Mesodermal cell (in vitro differentiated cells): ENCODE measurements around the gene EP400.

Experiments used
- H3K27ac ChIP-seq: 2 replicates; pipeline ENCODE4 v1.7.0; 2013; ENCODE audit warnings: mild to moderate bottlenecking, low read depth, low read length, moderate library complexity; ENCODE audit not compliant: severe bottlenecking
- H3K36me3 ChIP-seq: 2 replicates; pipeline ENCODE4 v1.7.1; 2013; ENCODE audit warnings: mild to moderate bottlenecking, low read length, moderate library complexity; ENCODE audit not compliant: control insufficient read depth, insufficient read depth
- H3K4me1 ChIP-seq: one replicate; pipeline ENCODE4 v1.7.1; 2013; ENCODE audit warnings: mild to moderate bottlenecking, low read length; ENCODE audit not compliant: insufficient read depth, control insufficient read depth, poor library complexity, severe bottlenecking
- H3K4me3 ChIP-seq: 2 replicates; pipeline ENCODE4 v1.7.0; 2013; ENCODE audit warnings: low read length, control low read depth, mild to moderate bottlenecking; ENCODE audit not compliant: insufficient read depth, poor library complexity, severe bottlenecking; ENCODE audit errors: extremely low read depth
- H3K9me3 ChIP-seq: 2 replicates; pipeline ENCODE4 v1.7.1; 2013; ENCODE audit warnings: mild to moderate bottlenecking, low read length, moderate library complexity; ENCODE audit not compliant: control insufficient read depth
- WGBS, 2 experiments: methylation state at CpG; one replicate each; pipeline ENCODE4 v1.1.5; 2013; ENCODE audit warnings: missing lambda C conversion rate in 2 of 2; ENCODE audit not compliant: insufficient coverage in 2 of 2; 5-methylcytosine and 5-hydroxymethylcytosine counted together

The EP400 gene

GRCh38 chr12:132053338-132054330 is 103.9 kb downstream of the EP400 start:
- peaks cover 11% of the 10 kb centered on the region for H3K9me3 ChIP-seq
- no peak overlapping the region for H3K4me3 ChIP-seq
- WGBS, 2 experiments, result 99% methylated on average over 16 to 18 of the region's 27 CpGs
- H3K27ac ChIP-seq, result no peak overlapping the region
- H3K36me3 ChIP-seq, result peaks cover 90% of the 10 kb centered on the region
- peaks cover 13% of the 10 kb centered on the region for H3K4me1 ChIP-seq

- Histone ChIP-seq H3K4me3 (no peak overlapping the region), H3K4me1 (peaks cover 10% of the 10 kb centered on the region), H3K9me3 (peaks cover 11% of the 10 kb centered on the region), H3K36me3 (peaks cover 89% of the 10 kb centered on the region), H3K27ac (no peak overlapping the region)
- WGBS, 2 experiments, result 90 to 100% methylated on average over 10 to 11 of the region's 12 CpGs
Observed at GRCh38 chr12:132054983-132055382, 105.2 kb downstream of the EP400 start.

DNA sequence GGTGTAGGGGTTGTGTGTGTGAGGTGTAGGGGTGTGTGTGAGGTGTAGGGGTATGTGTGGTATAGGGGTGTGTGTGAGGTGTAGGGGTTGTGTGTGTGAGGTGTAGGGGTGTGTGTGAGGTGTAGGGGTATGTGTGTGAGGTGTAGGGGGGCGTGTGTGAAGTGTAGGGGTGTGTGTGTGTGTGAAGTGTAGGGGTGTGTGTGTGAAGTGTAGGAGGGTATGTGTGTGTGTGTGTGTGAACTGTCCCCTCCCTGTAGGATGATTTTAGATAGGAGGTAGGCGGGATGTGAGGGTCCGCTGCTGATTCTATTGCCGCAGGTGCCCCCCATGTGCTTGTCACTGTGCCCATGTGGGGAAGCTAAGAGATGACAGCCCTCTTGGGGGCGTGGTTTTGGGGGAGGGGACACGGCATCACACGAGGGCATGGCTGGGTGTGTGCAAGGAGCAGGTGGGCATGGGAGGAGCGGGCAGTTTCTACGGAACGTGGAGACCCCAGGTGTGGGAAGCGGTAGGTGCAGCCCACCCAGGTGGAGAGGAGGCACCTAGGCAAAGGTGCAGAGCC is 105.9 kb downstream of the EP400 start:
- H3K4me3 ChIP-seq, result no peak overlapping the region
- H3K4me1 ChIP-seq, result peaks cover 10% of the 10 kb centered on the region
- 92 to 96% methylated on average over 6 to 10 of the region's 11 CpGs for WGBS, 2 experiments
- peaks cover 86% of the 10 kb centered on the region for H3K36me3 ChIP-seq
- H3K9me3 ChIP-seq, result peaks cover 9% of the 10 kb centered on the region
- no peak overlapping the region for H3K27ac ChIP-seq

DNA sequence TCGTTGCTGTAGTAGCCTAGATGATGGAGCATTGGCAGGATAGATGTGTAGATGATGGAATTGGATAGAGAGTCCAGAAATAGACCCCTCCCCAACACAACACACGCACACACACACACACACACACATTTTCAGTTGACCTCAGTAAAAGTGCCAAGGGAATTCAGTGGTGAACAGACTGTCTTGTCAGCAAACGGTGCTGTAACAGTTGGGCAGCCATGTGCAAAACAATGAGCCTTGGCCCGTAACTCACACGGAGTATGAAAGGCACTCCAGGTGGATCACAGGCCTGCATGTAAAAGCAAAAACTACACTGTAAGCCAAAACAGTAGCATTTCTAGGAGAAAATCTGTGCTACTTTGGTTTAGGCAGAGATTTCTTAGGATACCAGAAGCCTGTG is 106.6 kb downstream of the EP400 start:
- Histone ChIP-seq H3K36me3 (peaks cover 86% of the 10 kb centered on the region), H3K27ac (no peak overlapping the region), H3K4me3 (no peak overlapping the region), H3K4me1 (peaks cover 10% of the 10 kb centered on the region), H3K9me3 (peaks cover 2% of the 10 kb centered on the region)
- WGBS, 2 experiments, result 100% methylated on average over 3 to 4 of the region's 5 CpGs

GRCh38 chr12:132056951-132057350 is 107.2 kb downstream of the EP400 start:
- H3K27ac ChIP-seq, result no peak overlapping the region
- no peaks in the 10 kb centered on the region for H3K9me3 ChIP-seq
- peaks cover 10% of the 10 kb centered on the region for H3K4me1 ChIP-seq
- H3K36me3 ChIP-seq, result peaks cover 89% of the 10 kb centered on the region
- no peak overlapping the region for H3K4me3 ChIP-seq
- 94 to 97% methylated on average over 3 to 5 of the region's 5 CpGs for WGBS, 2 experiments

DNA sequence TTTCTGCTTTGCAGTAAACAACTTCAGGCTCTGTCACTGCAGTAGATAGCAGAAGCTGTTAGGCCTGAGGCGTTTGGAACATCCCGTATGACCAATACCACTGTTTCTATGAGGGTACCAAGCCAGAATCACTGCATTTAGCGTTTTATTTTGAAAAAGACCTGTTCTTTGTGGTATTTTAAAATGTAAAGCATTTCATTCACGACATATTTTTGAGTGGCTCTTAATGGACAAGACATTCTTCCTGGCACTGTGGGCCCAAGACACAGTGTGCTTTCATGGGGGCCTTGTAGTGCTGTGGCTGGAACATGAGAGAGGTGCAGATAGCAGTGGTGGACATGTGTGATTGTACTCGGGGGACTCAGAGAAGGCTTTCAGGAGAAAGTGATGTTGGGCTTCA is 107.9 kb downstream of the EP400 start:
- peaks cover 9% of the 10 kb centered on the region for H3K4me1 ChIP-seq
- no peak overlapping the region for H3K4me3 ChIP-seq
- WGBS, 2 experiments, result 98 to 100% methylated on average over 4 to 5 of the region's 5 CpGs
- peaks cover 89% of the 10 kb centered on the region for H3K36me3 ChIP-seq
- no peaks in the 10 kb centered on the region for H3K9me3 ChIP-seq
- H3K27ac ChIP-seq, result no peak overlapping the region

- WGBS, 2 experiments, result 94 to 98% methylated on average over 6 to 7 of the region's 7 CpGs
- Histone ChIP-seq H3K4me1 (no peaks in the 10 kb centered on the region), H3K9me3 (no peaks in the 10 kb centered on the region), H3K27ac (no peak overlapping the region), H3K4me3 (no peak overlapping the region), H3K36me3 (peaks cover 88% of the 10 kb centered on the region)
Observed at GRCh38 chr12:132061197-132061596, 111.5 kb downstream of the EP400 start.

DNA sequence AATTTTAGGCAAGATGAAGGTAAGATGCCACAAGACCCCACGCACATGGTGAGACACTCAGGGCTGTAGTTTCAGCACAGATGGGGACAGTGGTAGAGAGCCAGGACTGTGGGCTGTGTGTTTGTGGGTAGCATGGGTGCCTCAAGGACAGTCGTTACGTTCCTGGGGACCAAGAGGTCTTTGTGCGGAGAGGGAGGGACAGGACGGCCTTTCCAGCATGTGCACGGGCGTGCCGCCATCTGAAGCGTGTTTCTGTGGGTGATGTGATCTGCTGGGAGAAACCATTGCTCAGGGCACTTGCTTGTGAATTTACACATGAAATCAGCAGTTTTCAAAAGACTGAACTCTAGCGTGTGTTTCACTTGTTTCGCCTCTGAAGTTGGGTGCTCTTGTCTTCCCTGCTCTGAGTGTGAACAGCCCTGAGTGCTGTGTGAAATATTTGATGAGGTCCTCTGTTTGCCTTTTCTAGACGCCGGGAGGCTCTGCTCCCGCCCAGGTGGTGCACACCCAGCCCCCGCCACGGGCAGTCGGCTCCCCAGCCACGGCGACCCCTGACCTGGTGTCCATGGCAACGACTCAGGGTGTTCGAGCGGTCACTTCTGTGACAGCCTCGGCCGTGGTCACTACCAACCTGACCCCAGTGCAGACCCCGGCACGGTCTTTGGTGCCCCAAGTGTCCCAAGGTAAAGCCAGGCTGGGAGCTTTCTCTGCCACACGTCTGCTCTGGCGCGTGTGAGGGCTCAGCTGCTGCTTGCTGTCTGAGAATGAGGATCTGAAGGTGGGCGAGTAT is 112.1 kb downstream of the EP400 start:
- H3K27ac ChIP-seq, result no peak overlapping the region
- no peaks in the 10 kb centered on the region for H3K9me3 ChIP-seq
- H3K4me3 ChIP-seq, result no peak overlapping the region
- peaks cover 87% of the 10 kb centered on the region for H3K36me3 ChIP-seq
- WGBS, 2 experiments, result 92 to 97% methylated on average over 26 of the region's 30 CpGs
- no peaks in the 10 kb centered on the region for H3K4me1 ChIP-seq

GRCh38 chr12:132062481-132062880 is 112.7 kb downstream of the EP400 start:
- H3K4me3 ChIP-seq, result no peak overlapping the region
- no peak overlapping the region for H3K27ac ChIP-seq
- H3K36me3 ChIP-seq, result peaks cover 87% of the 10 kb centered on the region
- H3K4me1 ChIP-seq, result no peaks in the 10 kb centered on the region
- no peaks in the 10 kb centered on the region for H3K9me3 ChIP-seq
- 97 to 99% methylated on average over 14 of the region's 14 CpGs for WGBS, 2 experiments

- H3K36me3 ChIP-seq, result peaks cover 89% of the 10 kb centered on the region
- WGBS, 2 experiments, result 97 to 100% methylated on average over 10 of the region's 10 CpGs
Observed at GRCh38 chr12:132063491-132063890, 113.7 kb downstream of the EP400 start.

More at GRCh38 chr12:132063491-132063890, 113.7 kb downstream of the EP400 start:
- Histone ChIP-seq H3K4me3 (no peak overlapping the region), H3K4me1 (no peaks in the 10 kb centered on the region), H3K9me3 (no peaks in the 10 kb centered on the region), H3K27ac (no peak overlapping the region)
